ENCODE results near the gene NAGA.
"Not testable (repeated sequence)": the region's sequence is repeated elsewhere in the genome, so short reads cannot be mapped to it uniquely, and the experiment has no call there.

Gene NAGA

DNA sequence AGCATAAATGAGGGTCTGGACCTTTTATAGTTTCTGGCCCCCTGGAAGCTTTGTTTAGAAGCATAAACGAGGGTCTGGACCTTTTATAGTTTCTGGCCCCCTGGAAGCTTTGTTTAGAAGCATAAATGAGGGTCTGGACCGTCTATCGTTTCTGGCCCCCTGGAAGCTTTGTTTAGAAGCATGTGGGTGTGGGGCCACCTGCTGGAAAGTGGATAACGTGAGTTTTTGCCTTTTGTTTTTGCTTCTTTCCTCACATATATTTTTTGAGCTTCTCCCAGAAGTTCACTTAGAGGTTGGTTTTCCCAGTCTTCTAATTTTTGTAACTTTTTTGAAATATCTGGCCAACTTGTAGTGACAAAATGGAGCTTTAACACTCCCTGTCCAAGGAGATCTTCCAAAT lies 42.2 kb upstream of the NAGA start:
- not testable (repeated sequence) for H3K9ac ChIP-seq (ENCODE audit: low read length); H3K79me2 ChIP-seq (ENCODE audit: low read length); H3K27me3 ChIP-seq (ENCODE audit: low read depth, low read length); H3K36me3 ChIP-seq (replicated peaks; ENCODE audit: low read depth, low read length); H3K27ac ChIP-seq (ENCODE audit: low read length); H3K4me3 ChIP-seq (ENCODE audit: low read length); H2AFZ ChIP-seq (ENCODE audit: low read depth, low read length); H3K4me1 ChIP-seq (ENCODE audit: low read length); H3K4me2 ChIP-seq (ENCODE audit: low read length); H4K20me1 ChIP-seq (ENCODE audit: insufficient read depth, low read length)
- TF ChIP-seq, protein P1, sequence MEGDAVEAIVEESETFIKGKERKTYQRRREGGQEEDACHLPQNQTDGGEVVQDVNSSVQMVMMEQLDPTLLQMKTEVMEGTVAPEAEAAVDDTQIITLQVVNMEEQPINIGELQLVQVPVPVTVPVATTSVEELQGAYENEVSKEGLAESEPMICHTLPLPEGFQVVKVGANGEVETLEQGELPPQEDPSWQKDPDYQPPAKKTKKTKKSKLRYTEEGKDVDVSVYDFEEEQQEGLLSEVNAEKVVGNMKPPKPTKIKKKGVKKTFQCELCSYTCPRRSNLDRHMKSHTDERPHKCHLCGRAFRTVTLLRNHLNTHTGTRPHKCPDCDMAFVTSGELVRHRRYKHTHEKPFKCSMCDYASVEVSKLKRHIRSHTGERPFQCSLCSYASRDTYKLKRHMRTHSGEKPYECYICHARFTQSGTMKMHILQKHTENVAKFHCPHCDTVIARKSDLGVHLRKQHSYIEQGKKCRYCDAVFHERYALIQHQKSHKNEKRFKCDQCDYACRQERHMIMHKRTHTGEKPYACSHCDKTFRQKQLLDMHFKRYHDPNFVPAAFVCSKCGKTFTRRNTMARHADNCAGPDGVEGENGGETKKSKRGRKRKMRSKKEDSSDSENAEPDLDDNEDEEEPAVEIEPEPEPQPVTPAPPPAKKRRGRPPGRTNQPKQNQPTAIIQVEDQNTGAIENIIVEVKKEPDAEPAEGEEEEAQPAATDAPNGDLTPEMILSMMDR (IDR thresholded peaks at IDR 0.05; ENCODE audit: low read depth, low read length) = peak; percentile 55
- H3K9me3 ChIP-seq (ENCODE audit: insufficient read depth, low read length) = peaks cover 18% of the 10 kb centered on the region; the same call in 1 of the 2 replicates

DNA sequence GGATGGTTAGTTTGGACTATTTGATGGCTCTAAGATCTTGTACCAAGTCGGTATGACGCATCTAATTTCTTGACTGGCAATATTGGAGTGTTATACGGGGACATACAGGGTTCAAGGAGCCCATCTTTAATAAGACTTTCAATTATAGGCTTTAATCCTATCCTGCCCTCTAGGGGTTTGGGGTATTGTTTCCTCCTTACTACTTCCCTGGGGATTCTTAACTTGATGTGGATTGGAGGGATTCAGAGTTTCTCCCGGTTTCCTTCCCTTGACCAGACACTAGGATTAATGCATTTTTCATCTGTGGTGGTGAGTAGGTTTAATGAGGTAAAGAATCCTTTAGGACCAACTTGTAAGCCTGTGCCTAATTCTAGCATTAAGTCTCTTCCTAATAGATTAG lies 41.2 kb upstream of the NAGA start:
- H3K27me3 ChIP-seq (ENCODE audit: low read depth, low read length) = no peaks in the 10 kb centered on the region
- H3K9ac ChIP-seq (ENCODE audit: low read length) = no peak overlapping the region
- peaks cover 3% of the 10 kb centered on the region for H3K36me3 ChIP-seq (replicated peaks; ENCODE audit: low read depth, low read length)
- no peak overlapping the region for H2AFZ ChIP-seq (ENCODE audit: low read depth, low read length)
- peaks cover 18% of the 10 kb centered on the region; the same call in 1 of the 2 replicates for H3K9me3 ChIP-seq (ENCODE audit: insufficient read depth, low read length)
- no peaks in the 10 kb centered on the region for H3K79me2 ChIP-seq (ENCODE audit: low read length)
- H3K4me1 ChIP-seq (ENCODE audit: low read length) = no peaks in the 10 kb centered on the region
- H3K4me2 ChIP-seq (ENCODE audit: low read length) = no peak overlapping the region
- H3K4me3 ChIP-seq (ENCODE audit: low read length) = no peak overlapping the region
- H3K27ac ChIP-seq (ENCODE audit: low read length) = no peak overlapping the region
- H4K20me1 ChIP-seq (ENCODE audit: insufficient read depth, low read length) = no peaks in the 10 kb centered on the region
- TF ChIP-seq, protein P1 (IDR thresholded peaks at IDR 0.05; ENCODE audit: low read depth, low read length) = no peak; the same call in 1 of the 2 replicates
- no peak for TF ChIP-seq EZH2phosphoT487 (IDR thresholded peaks at IDR 0.05; ENCODE audit: low read depth)

DNA sequence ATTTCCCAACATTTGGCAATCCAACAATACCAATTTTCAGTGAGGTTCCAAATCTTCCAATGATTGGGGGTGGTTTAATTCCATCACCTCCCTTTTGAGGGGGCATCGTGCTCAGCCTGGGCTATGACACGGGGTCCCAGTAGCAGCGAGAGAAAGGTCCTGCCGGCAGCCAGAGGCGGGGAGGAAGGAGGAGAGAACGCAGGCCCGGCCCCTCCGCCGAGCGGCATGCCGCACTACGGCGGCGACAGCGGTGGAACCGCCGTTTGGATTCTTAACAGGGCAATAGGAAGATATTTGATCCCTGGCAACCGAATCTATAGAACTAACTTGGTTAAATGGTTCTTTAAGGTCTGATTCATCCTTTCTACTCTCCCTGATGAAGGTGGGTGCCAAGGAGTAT lies 38.2 kb upstream of the NAGA start:
- peaks cover 22% of the 10 kb centered on the region for H3K9me3 ChIP-seq (ENCODE audit: insufficient read depth, low read length)
- H3K27ac ChIP-seq (ENCODE audit: low read length) = no peak overlapping the region
- H3K36me3 ChIP-seq (replicated peaks; ENCODE audit: low read depth, low read length) = peaks cover 6% of the 10 kb centered on the region
- no peaks in the 10 kb centered on the region for H3K79me2 ChIP-seq (ENCODE audit: low read length)
- H3K27me3 ChIP-seq (ENCODE audit: low read depth, low read length) = no peaks in the 10 kb centered on the region
- H4K20me1 ChIP-seq (ENCODE audit: insufficient read depth, low read length) = no peaks in the 10 kb centered on the region
- no peak overlapping the region for H2AFZ ChIP-seq (ENCODE audit: low read depth, low read length)
- H3K4me1 ChIP-seq (ENCODE audit: low read length) = no peaks in the 10 kb centered on the region
- TF ChIP-seq EZH2phosphoT487 (IDR thresholded peaks at IDR 0.05; ENCODE audit: low read depth) = no peak
- TF ChIP-seq, protein P1 (IDR thresholded peaks at IDR 0.05; ENCODE audit: low read depth, low read length) = no peak
- no peak overlapping the region for H3K9ac ChIP-seq (ENCODE audit: low read length)
- no peak overlapping the region for H3K4me3 ChIP-seq (ENCODE audit: low read length)
- H3K4me2 ChIP-seq (ENCODE audit: low read length) = no peak overlapping the region

DNA sequence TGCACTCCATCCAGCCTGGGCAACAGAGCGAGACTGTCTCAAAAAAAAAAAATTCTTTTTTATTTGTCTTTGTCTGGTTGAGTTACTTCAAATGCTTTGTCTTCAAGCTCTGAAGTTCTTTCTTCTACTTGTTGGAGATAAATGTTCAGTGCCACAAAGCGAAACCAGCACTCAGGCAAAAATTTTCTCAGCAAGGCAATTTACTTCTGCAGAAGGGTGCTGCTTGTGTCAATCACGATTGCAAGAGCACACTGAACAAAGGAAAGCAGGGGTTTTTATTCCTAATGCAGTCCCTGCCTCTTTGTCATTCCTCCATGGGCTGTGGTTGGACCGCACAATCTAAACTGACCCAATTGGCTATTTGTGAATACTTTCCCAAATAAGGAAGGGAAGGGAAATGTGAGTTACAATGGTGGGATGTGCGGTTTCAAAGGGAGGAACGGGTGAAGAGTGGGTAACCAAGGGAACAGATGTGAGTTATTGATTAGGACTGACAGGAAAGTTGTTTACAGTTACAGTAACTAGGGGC lies 33.8 kb upstream of the NAGA start:
- H3K27me3 ChIP-seq (ENCODE audit: low read depth, low read length); H4K20me1 ChIP-seq (ENCODE audit: insufficient read depth, low read length); H3K27ac ChIP-seq (ENCODE audit: low read length); H3K4me2 ChIP-seq (ENCODE audit: low read length); H3K9ac ChIP-seq (ENCODE audit: low read length); H2AFZ ChIP-seq (ENCODE audit: low read depth, low read length); H3K4me1 ChIP-seq (ENCODE audit: low read length); H3K79me2 ChIP-seq (ENCODE audit: low read length); H3K4me3 ChIP-seq (ENCODE audit: low read length): not testable (repeated sequence)
- Histone ChIP-seq H3K9me3 (ENCODE audit: insufficient read depth, low read length) (peaks cover 37% of the 10 kb centered on the region), H3K36me3 (replicated peaks; ENCODE audit: low read depth, low read length) (peaks cover 13% of the 10 kb centered on the region)

DNA sequence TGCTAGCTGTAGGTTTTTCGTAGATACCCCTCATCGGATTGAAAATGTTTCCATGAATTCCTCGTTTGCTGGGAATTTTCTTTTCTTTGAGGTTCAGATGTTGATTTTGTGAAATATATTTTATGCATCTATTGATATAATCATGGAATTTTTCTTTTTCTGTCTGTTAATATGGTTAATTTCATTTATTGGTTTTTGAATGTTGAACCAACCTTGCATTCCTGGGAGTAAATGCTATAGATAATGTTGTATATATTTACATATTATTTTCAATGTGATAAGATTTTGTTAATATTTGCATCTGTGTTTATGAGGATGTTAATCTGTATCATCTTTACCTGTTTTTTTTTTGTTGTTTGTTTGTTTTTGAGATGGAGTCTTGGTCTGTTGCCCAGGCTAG lies 30.6 kb upstream of the NAGA start:
- TF ChIP-seq EZH2phosphoT487 (IDR thresholded peaks at IDR 0.05; ENCODE audit: low read depth) = no peak
- TF ChIP-seq, protein P1 (IDR thresholded peaks at IDR 0.05; ENCODE audit: low read depth, low read length) = no peak

More for the DNA sequence above, 30.6 kb upstream of the NAGA start:
- H3K27me3 ChIP-seq (ENCODE audit: low read depth, low read length) = no peaks in the 10 kb centered on the region
- peaks cover 36% of the 10 kb centered on the region for H3K9me3 ChIP-seq (ENCODE audit: insufficient read depth, low read length)
- no peaks in the 10 kb centered on the region for H4K20me1 ChIP-seq (ENCODE audit: insufficient read depth, low read length)
- H2AFZ ChIP-seq (ENCODE audit: low read depth, low read length) = no peak overlapping the region
- H3K36me3 ChIP-seq (replicated peaks; ENCODE audit: low read depth, low read length) = peaks cover 13% of the 10 kb centered on the region
- no peak overlapping the region for H3K4me2 ChIP-seq (ENCODE audit: low read length)
- no peaks in the 10 kb centered on the region for H3K79me2 ChIP-seq (ENCODE audit: low read length)
- H3K27ac ChIP-seq (ENCODE audit: low read length) = no peak overlapping the region
- H3K4me3 ChIP-seq (ENCODE audit: low read length) = no peak overlapping the region
- H3K9ac ChIP-seq (ENCODE audit: low read length) = no peak overlapping the region
- H3K4me1 ChIP-seq (ENCODE audit: low read length) = no peaks in the 10 kb centered on the region

Measured in OCI-LY3 (cell line).